ENCODE results near the gene ENTHD1. TPM values are rescaled to one million over a fixed set of nuclear protein-coding genes. Genes with fewer than 3 reads are reported as not detected.
A peak's percentile ranks its signal among the peaks of the same experiment; 100 is the strongest.

The ENTHD1 gene
- total and polyA plus RNA-seq, 2 of the 4 experiments (the other 2 are of a cell fraction) = not detected

DNA sequence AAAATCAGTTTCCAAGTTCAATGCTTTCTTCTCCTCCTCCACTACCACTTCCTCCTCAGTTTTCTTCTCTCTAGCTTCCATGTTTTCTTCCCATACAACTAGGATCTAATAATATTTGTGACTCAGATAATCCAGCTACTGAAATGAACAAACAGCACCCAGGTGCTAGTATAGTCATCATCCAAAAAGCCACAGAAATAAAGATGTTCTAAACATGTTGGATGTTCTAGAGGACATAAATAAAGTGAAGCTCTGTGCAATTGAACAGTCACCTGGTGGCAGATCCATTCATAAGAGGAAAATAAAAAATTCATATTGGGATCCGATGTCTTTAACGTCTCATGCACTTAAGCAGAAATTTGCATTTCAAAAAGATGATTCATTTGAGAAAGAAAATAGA lies 142.8 kb downstream of the ENTHD1 start:
- H4K8ac ChIP-seq (ENCODE audit: low read depth in 2 of 2, low read length in 2 of 2) = no peak overlapping the region
- ATAC-seq (ENCODE audit: low read depth) = no peak
- H3K9me1 ChIP-seq (ENCODE audit: insufficient read depth, low read length) = peaks cover 3% of the 10 kb centered on the region; the same call in 1 of the 2 replicates
- CTCF ChIA-PET = interaction anchor here (1.4 kb wide), 1 partner anchor 15 kb away, joined by 3 read pairs; no protein-coding TSS in a partner anchor
- intact Hi-C loops (cut with micrococcal nuclease) (no loop called here), dilution Hi-C loops (cut with HindIII; ENCODE audit: low sequenced_read_pairs, unreplicated experiment) (no loop called here), in situ Hi-C loops (cut with MboI; ENCODE audit: low sequenced_read_pairs) (no loop called here)
- no peak overlapping the region for H4K91ac ChIP-seq (ENCODE audit: insufficient read depth, low read depth, low read length)
- H3K27ac ChIP-seq (ENCODE audit: insufficient read depth, low read length) = no peak overlapping the region
- H3K9ac ChIP-seq (ENCODE audit: low read depth, low read length) = no peak overlapping the region
- H2AFZ ChIP-seq (replicated peaks; ENCODE audit: low read length, poor library complexity) = no peak overlapping the region
- H2AK9ac ChIP-seq (replicated peaks; ENCODE audit: low read depth, low read length, poor library complexity) = no peak overlapping the region
- no peak overlapping the region for H2BK5ac ChIP-seq (ENCODE audit: low read depth, low read length, poor library complexity, severe bottlenecking)
- peak overlapping the region; percentile 100; the same call in 1 of the 2 replicates for H3K18ac ChIP-seq (ENCODE audit: low read depth, low read length)
- H3K4me2 ChIP-seq (ENCODE audit: low read depth, low read length) = no peak overlapping the region
- WGBS, 2 experiments (ENCODE audit: extremely low coverage in 2 of 2, insufficient read length in 1 of 2) = no CpG with 5 or more reads among the region's 2 CpGs
- no peaks in the 10 kb centered on the region for H3K36me3 ChIP-seq (ENCODE audit: control insufficient read depth, insufficient read depth, low read length)
- H3K4me1 ChIP-seq (ENCODE audit: control insufficient read depth, insufficient read depth, low read length) = peaks cover 5% of the 10 kb centered on the region
- H3K14ac ChIP-seq (replicated peaks; ENCODE audit: low read depth, low read length) = no peak overlapping the region
- H2BK15ac ChIP-seq (ENCODE audit: low read depth, low read length) = peak overlapping the region; percentile 94; the same call in 1 of the 3 replicates
- peak; percentile 10 for DNase-seq
- POLR2A ChIA-PET (ENCODE audit: unreplicated experiment) = no interaction called here
- H3K4me3 ChIP-seq (ENCODE audit: insufficient read depth, low read depth, low read length) = no peak overlapping the region
- H2BK120ac ChIP-seq (ENCODE audit: low read depth, low read length) = peak overlapping the region; percentile 83; the same call in 1 of the 2 replicates
- no peak overlapping the region for H4K5ac ChIP-seq (ENCODE audit: low read depth, low read length)
- no peak overlapping the region for H3K4ac ChIP-seq (ENCODE audit: low read depth, low read length)
- peak overlapping the region; percentile 5; the same call in 1 of the 2 replicates for H2BK20ac ChIP-seq (ENCODE audit: low read depth, low read length)
- H3K23ac ChIP-seq (ENCODE audit: low read depth, low read length) = no peak overlapping the region
- H4K20me1 ChIP-seq (ENCODE audit: insufficient read depth, low read length) = no peaks in the 10 kb centered on the region
- no peaks in the 10 kb centered on the region for H3K9me3 ChIP-seq (ENCODE audit: control insufficient read depth, insufficient read depth, low read length)
- H3K56ac ChIP-seq (ENCODE audit: extremely low read depth, insufficient read depth, low read length) = no peak overlapping the region
- H2AK5ac ChIP-seq (ENCODE audit: low read depth, low read length) = no peak overlapping the region
- TF ChIP-seq, protein P1, sequence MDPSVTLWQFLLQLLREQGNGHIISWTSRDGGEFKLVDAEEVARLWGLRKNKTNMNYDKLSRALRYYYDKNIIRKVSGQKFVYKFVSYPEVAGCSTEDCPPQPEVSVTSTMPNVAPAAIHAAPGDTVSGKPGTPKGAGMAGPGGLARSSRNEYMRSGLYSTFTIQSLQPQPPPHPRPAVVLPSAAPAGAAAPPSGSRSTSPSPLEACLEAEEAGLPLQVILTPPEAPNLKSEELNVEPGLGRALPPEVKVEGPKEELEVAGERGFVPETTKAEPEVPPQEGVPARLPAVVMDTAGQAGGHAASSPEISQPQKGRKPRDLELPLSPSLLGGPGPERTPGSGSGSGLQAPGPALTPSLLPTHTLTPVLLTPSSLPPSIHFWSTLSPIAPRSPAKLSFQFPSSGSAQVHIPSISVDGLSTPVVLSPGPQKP (IDR thresholded peaks at IDR 0.05; ENCODE audit: borderline replicate concordance, low read depth, low read length) = no peak
- TF ChIP-seq MAZ (IDR thresholded peaks at IDR 0.05; ENCODE audit: borderline replicate concordance, low read depth, low read length) (no peak), RCOR1 (IDR thresholded peaks at IDR 0.05; ENCODE audit: insufficient replicate concordance, low read length) (no peak), MXI1 (IDR thresholded peaks at IDR 0.05; ENCODE audit: borderline replicate concordance, low read depth, low read length) (no peak), CEBPB (IDR thresholded peaks at IDR 0.05; ENCODE audit: low read depth, low read length) (no peak), MAFK (IDR thresholded peaks at IDR 0.05; ENCODE audit: low read depth, low read length) (no peak), NFE2L2 (IDR thresholded peaks at IDR 0.05; ENCODE audit: low read depth, low read length) (no peak), CHD1 (IDR thresholded peaks at IDR 0.05; ENCODE audit: low read depth, low read length) (no peak), RFX5 (IDR thresholded peaks at IDR 0.05; ENCODE audit: low read depth, low read length) (no peak), POLR2A (IDR thresholded peaks at IDR 0.05; ENCODE audit: low read depth, low read length) (no peak), SMC3 (IDR thresholded peaks at IDR 0.05; ENCODE audit: low read depth, low read length) (no peak), BHLHE40 (IDR thresholded peaks at IDR 0.05; ENCODE audit: low read depth, low read length) (no peak)
- TF ChIP-seq, protein P2, sequence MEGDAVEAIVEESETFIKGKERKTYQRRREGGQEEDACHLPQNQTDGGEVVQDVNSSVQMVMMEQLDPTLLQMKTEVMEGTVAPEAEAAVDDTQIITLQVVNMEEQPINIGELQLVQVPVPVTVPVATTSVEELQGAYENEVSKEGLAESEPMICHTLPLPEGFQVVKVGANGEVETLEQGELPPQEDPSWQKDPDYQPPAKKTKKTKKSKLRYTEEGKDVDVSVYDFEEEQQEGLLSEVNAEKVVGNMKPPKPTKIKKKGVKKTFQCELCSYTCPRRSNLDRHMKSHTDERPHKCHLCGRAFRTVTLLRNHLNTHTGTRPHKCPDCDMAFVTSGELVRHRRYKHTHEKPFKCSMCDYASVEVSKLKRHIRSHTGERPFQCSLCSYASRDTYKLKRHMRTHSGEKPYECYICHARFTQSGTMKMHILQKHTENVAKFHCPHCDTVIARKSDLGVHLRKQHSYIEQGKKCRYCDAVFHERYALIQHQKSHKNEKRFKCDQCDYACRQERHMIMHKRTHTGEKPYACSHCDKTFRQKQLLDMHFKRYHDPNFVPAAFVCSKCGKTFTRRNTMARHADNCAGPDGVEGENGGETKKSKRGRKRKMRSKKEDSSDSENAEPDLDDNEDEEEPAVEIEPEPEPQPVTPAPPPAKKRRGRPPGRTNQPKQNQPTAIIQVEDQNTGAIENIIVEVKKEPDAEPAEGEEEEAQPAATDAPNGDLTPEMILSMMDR (conservative IDR thresholded peaks at IDR 0.05; ENCODE audit: low read depth, low read length) = no peak
- H3K27me3 ChIP-seq (ENCODE audit: control insufficient read depth, insufficient read depth, low read length) = peaks cover 34% of the 10 kb centered on the region
- BruUV-seq (replicated peaks) = no TSS peak
- no peaks in the 10 kb centered on the region for H3K79me1 ChIP-seq (ENCODE audit: low read depth in 1 of 2, low read length in 2 of 2)
